K562 (cell line): Measurements from ENCODE around the gene PLEKHN1. TPM values are rescaled to one million over a fixed set of nuclear protein-coding genes. Genes with fewer than 3 reads are reported as not detected.

Experiments used
- ARID3B ChIP-seq: fragments of 250-450 bp; sonication (Bioruptor Pico); IDR thresholded peaks from 2 replicates; pipeline ENCODE4 v1.4.0; 2020; ENCODE audit warnings: borderline replicate concordance
- BRF2 ChIP-seq: IDR thresholded peaks from 3 replicates; pipeline ENCODE4 v1.6.1; 2011; ENCODE audit warnings: borderline replicate concordance, mild to moderate bottlenecking; ENCODE audit not compliant: insufficient read length, insufficient read depth
- CBX3 ChIP-seq, 2 experiments: IDR thresholded peaks; 1 replicate in 1 of 2; 2 replicates in 1 of 2; pipeline ENCODE4 v1.6.1; 2012; ENCODE audit warnings: inconsistent platforms in 2 of 2, low read length in 2 of 2, borderline replicate concordance in 1 of 2, control low read depth in 1 of 2
- ESRRA ChIP-seq: fragments of 450-650 bp; IDR thresholded peaks from 2 replicates; pipeline ENCODE4 v1.6.1; 2014; ENCODE audit warnings: low read depth, mild to moderate bottlenecking, moderate library complexity, borderline replicate concordance
- MCM2 ChIP-seq: fragments of 450-650 bp; IDR thresholded peaks from 2 replicates; pipeline ENCODE4 v1.6.1; 2017; ENCODE audit warnings: low read depth, mild to moderate bottlenecking
- MITF ChIP-seq: IDR thresholded peaks from 2 replicates; pipeline ENCODE4 v1.6.1; 2014; ENCODE audit warnings: antibody characterized with exemption
- PHB2 ChIP-seq: fragments of 450-650 bp; IDR thresholded peaks from 2 replicates; pipeline ENCODE4 v1.6.1; 2017; ENCODE audit warnings: low read depth
- RERE ChIP-seq: sonication (generic); formaldehyde crosslinking; IDR thresholded peaks from 2 replicates; pipeline ENCODE4 v1.8.0; 2023; ENCODE audit warnings: missing genetic modification reagents, mild to moderate bottlenecking, borderline replicate concordance
- ZBTB43 ChIP-seq: sonication (generic); formaldehyde crosslinking; IDR thresholded peaks from 2 replicates; pipeline ENCODE4 v1.8.0; 2023; ENCODE audit warnings: mild to moderate bottlenecking, missing genetic modification reagents
- polyA plus RNA-seq, 8 experiments: library from polyadenylated mRNA; depleted of rRNA in 4 of 8; stranded (reverse) in 5 of 8; unstranded in 3 of 8; fragments of >200 nt; fragmentation: Nextera tagmentation in 2 of 8; fragmentation: Illumina TruSeq in 1 of 8; extraction: Ambion mirVana in 2 of 8; extraction: Trizol in 1 of 8; gene quantifications; 2 replicates each; pipeline versions ENCODE4 v1.2.1 to v1.2.3, GENCODE V29; 2011 to 2014; ENCODE audit warnings: inconsistent platforms in 1 of 8, missing spikeins in 1 of 8
- total RNA-seq, 7 experiments: library from RNA; depleted of rRNA in 6 of 7; stranded (reverse); fragments of >200 nt in 6 of 7; fragmentation: Illumina TruSeq in 2 of 7; extraction: Trizol in 2 of 7; gene quantifications; 2 replicates each; pipeline versions ENCODE4 v1.2.1 to v1.2.3, GENCODE V29; 2011 to 2021; ENCODE audit warnings: low replicate concordance in 1 of 7

Gene PLEKHN1
- total and polyA plus RNA-seq, 9 of the 15 experiments (the other 6 are each of a cell fraction or from before 2014, with no cell fraction given), result 0.07 to 1.5 (median 0.13) TPM; not detected in 2

- TF ChIP-seq ESRRA (peak; percentile 84), RERE (no peak), PHB2 (no peak), CBX3 (IDR thresholded peaks at IDR 0.05; ENCODE audit: borderline replicate concordance in 1 of 2, low read length in 2 of 2) (no peak), MCM2 (no peak), MITF (no peak), BRF2 (no peak), ARID3B (CRISPR knock-in tag) (no peak), ZBTB43 (CRISPR knock-in tag) (no peak)
Observed at GRCh38 chr1:1004780-1005697, 38.8 kb downstream of the PLEKHN1 start (continued).
